A673 (cell line): ENCODE data around the gene NEK9.

Experiments
- EZH2 ChIP-seq: fragments of 200-600 bp; sonication (generic); IDR thresholded peaks from 2 replicates; pipeline ENCODE4 v1.6.1; 2017; ENCODE audit warnings: borderline replicate concordance, low read depth, mild to moderate bottlenecking, mixed read lengths, antibody characterized with exemption, low read length; ENCODE audit not compliant: poor library complexity, severe bottlenecking
- TF ChIP-seq, protein P1 (sequence below): fragments of 300-800, 200-600 bp; sonication (generic); conservative IDR thresholded peaks from 2 replicates; pipeline ENCODE4 v1.5.1; 2017; ENCODE audit warnings: low read depth, mild to moderate bottlenecking, antibody characterized with exemption, low read length, moderate library complexity, mixed read lengths

DNA sequence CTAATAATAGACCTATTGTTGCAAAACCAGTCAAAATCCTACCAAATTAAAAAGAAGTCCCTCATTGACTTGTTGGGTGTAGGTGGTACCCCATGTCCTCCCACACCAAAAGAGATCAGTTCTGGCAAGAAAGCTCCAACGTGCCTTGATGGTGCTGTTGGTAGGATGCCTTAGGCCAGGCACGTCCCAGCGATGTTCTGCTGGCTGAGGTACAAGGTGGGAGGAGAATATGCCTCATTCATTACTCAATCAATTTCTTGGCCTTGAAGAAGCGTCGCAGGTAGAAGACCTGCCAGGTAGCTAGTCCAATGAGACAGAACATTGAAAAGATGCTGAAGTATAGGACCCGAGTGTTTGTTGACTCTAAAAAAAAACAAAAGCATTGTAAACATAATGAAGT is 7.8 kb upstream of the NEK9 start:
- TF ChIP-seq, protein P1, sequence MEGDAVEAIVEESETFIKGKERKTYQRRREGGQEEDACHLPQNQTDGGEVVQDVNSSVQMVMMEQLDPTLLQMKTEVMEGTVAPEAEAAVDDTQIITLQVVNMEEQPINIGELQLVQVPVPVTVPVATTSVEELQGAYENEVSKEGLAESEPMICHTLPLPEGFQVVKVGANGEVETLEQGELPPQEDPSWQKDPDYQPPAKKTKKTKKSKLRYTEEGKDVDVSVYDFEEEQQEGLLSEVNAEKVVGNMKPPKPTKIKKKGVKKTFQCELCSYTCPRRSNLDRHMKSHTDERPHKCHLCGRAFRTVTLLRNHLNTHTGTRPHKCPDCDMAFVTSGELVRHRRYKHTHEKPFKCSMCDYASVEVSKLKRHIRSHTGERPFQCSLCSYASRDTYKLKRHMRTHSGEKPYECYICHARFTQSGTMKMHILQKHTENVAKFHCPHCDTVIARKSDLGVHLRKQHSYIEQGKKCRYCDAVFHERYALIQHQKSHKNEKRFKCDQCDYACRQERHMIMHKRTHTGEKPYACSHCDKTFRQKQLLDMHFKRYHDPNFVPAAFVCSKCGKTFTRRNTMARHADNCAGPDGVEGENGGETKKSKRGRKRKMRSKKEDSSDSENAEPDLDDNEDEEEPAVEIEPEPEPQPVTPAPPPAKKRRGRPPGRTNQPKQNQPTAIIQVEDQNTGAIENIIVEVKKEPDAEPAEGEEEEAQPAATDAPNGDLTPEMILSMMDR = no peak
- TF ChIP-seq EZH2 = no peak
